Stomach smooth muscle (tissue), 2 donors: Measurements from ENCODE around the gene KCNJ6.

Experiments used
- H3K27ac ChIP-seq: one replicate; pipeline ENCODE4 v1.7.0; 2013; ENCODE audit warnings: mild to moderate bottlenecking, low read length, inconsistent platforms
- H3K27me3 ChIP-seq, 2 donors: one replicate each; pipeline ENCODE4 v1.7.0; 2013; ENCODE audit warnings: low read length in 2 of 2; ENCODE audit not compliant: insufficient read depth in 2 of 2, control insufficient read depth in 1 of 2
- H3K36me3 ChIP-seq, 2 donors: one replicate each; pipeline ENCODE4 v1.7.0; 2013; ENCODE audit warnings: low read length in 2 of 2; ENCODE audit not compliant: control insufficient read depth in 2 of 2, insufficient read depth in 2 of 2
- H3K4me1 ChIP-seq: one replicate; pipeline ENCODE4 v1.7.0; 2013; ENCODE audit warnings: low read length; ENCODE audit not compliant: control insufficient read depth, insufficient read depth
- H3K4me3 ChIP-seq, 2 donors: one replicate each; pipeline ENCODE4 v1.7.0; 2013; ENCODE audit warnings: low read length in 2 of 2
- H3K9ac ChIP-seq, 2 donors: one replicate each; pipeline ENCODE4 v1.7.0; 2013; ENCODE audit warnings: low read length in 2 of 2, mild to moderate bottlenecking in 1 of 2
- H3K9me3 ChIP-seq, 2 donors: one replicate each; pipeline ENCODE4 v1.7.0; 2013; ENCODE audit warnings: low read length in 2 of 2; ENCODE audit not compliant: control insufficient read depth in 2 of 2
- donor health status: healthy.
- donor health status: Pancreatic carcinoma.

Gene KCNJ6

GRCh38 chr21:37866027-37866426, 50.2 kb downstream of the KCNJ6 start:
- Histone ChIP-seq H3K36me3 (no peaks in the 10 kb centered on the region), H3K9ac (no peak overlapping the region), H3K4me1 (no peaks in the 10 kb centered on the region), H3K27ac (no peak overlapping the region), H3K27me3 (peaks cover 0 to 3% of the 10 kb centered on the region in 2 donors), H3K4me3 (no peak overlapping the region), H3K9me3 (no peaks in the 10 kb centered on the region)

- Histone ChIP-seq H3K9me3 (no peaks in the 10 kb centered on the region), H3K9ac (no peak overlapping the region)
Measured at GRCh38 chr21:37865156-37865555, 51.1 kb downstream of the KCNJ6 start.

GRCh38 chr21:37863842-37864241, 52.4 kb downstream of the KCNJ6 start:
- no peak overlapping the region for H3K9ac ChIP-seq

More at GRCh38 chr21:37865156-37865555, 51.1 kb downstream of the KCNJ6 start:
- H3K4me1 ChIP-seq = no peaks in the 10 kb centered on the region
- no peak overlapping the region for H3K27ac ChIP-seq
- H3K36me3 ChIP-seq = no peaks in the 10 kb centered on the region
- H3K4me3 ChIP-seq = no peak overlapping the region
- H3K27me3 ChIP-seq = peaks cover 0 to 3% of the 10 kb centered on the region in 2 donors

GRCh38 chr21:37862536-37862935, 53.7 kb downstream of the KCNJ6 start:
- Histone ChIP-seq H3K27ac (no peak overlapping the region), H3K9me3 (peaks cover 0 to under 1% of the 10 kb centered on the region in 2 donors)

More at GRCh38 chr21:37863842-37864241, 52.4 kb downstream of the KCNJ6 start:
- no peak overlapping the region for H3K27ac ChIP-seq
- H3K9me3 ChIP-seq = no peaks in the 10 kb centered on the region
- no peaks in the 10 kb centered on the region for H3K4me1 ChIP-seq
- H3K27me3 ChIP-seq = peaks cover 0 to 3% of the 10 kb centered on the region in 2 donors
- H3K36me3 ChIP-seq = no peaks in the 10 kb centered on the region
- no peak overlapping the region for H3K4me3 ChIP-seq

GRCh38 chr21:37861561-37861960, 54.7 kb downstream of the KCNJ6 start:
- Histone ChIP-seq H3K9ac (no peak overlapping the region), H3K27ac (no peak overlapping the region), H3K4me3 (no peak overlapping the region), H3K9me3 (peaks cover 0 to 6% of the 10 kb centered on the region in 2 donors), H3K36me3 (no peaks in the 10 kb centered on the region), H3K4me1 (no peaks in the 10 kb centered on the region), H3K27me3 (no peaks in the 10 kb centered on the region)

More at GRCh38 chr21:37862536-37862935, 53.7 kb downstream of the KCNJ6 start:
- H3K9ac ChIP-seq = no peak overlapping the region
- no peaks in the 10 kb centered on the region for H3K27me3 ChIP-seq
- no peak overlapping the region for H3K4me3 ChIP-seq
- no peaks in the 10 kb centered on the region for H3K4me1 ChIP-seq
- no peaks in the 10 kb centered on the region for H3K36me3 ChIP-seq

- H3K36me3 ChIP-seq = no peaks in the 10 kb centered on the region
- peaks cover 0 to 10% of the 10 kb centered on the region in 2 donors for H3K9me3 ChIP-seq
- no peak overlapping the region for H3K27ac ChIP-seq
Measured at GRCh38 chr21:37860416-37860815, 55.8 kb downstream of the KCNJ6 start.

GRCh38 chr21:37855647-37856625, 60.3 kb downstream of the KCNJ6 start:
- H3K4me3 ChIP-seq = no peak overlapping the region
- H3K9ac ChIP-seq = no peak overlapping the region
- no peaks in the 10 kb centered on the region for H3K4me1 ChIP-seq
- H3K27ac ChIP-seq = no peak overlapping the region
- no peaks in the 10 kb centered on the region for H3K36me3 ChIP-seq
- peaks cover 4 to 10% of the 10 kb centered on the region in 2 donors for H3K9me3 ChIP-seq
- H3K27me3 ChIP-seq = peaks cover 0 to 2% of the 10 kb centered on the region in 2 donors

More at GRCh38 chr21:37860416-37860815, 55.8 kb downstream of the KCNJ6 start:
- H3K27me3 ChIP-seq = no peaks in the 10 kb centered on the region
- H3K4me1 ChIP-seq = no peaks in the 10 kb centered on the region
- H3K4me3 ChIP-seq = no peak overlapping the region
- H3K9ac ChIP-seq = no peak overlapping the region

GRCh38 chr21:37855271-37855646, 61.0 kb downstream of the KCNJ6 start:
- H3K27me3 ChIP-seq = peaks cover 0 to 3% of the 10 kb centered on the region in 2 donors
- no peaks in the 10 kb centered on the region for H3K36me3 ChIP-seq
- H3K4me3 ChIP-seq = no peak overlapping the region
- H3K4me1 ChIP-seq = no peaks in the 10 kb centered on the region
- no peak overlapping the region for H3K9ac ChIP-seq
- H3K27ac ChIP-seq = no peak overlapping the region
- H3K9me3 ChIP-seq = peaks cover 4 to 10% of the 10 kb centered on the region in 2 donors

- Histone ChIP-seq H3K4me1 (no peaks in the 10 kb centered on the region), H3K9ac (no peak overlapping the region)
Measured at GRCh38 chr21:37849506-37850102, 66.7 kb downstream of the KCNJ6 start.

GRCh38 chr21:37848721-37849490, 67.4 kb downstream of the KCNJ6 start:
- H3K27ac ChIP-seq = no peak overlapping the region
- H3K27me3 ChIP-seq = peaks cover 0 to 3% of the 10 kb centered on the region in 2 donors
- peaks cover 0 to 4% of the 10 kb centered on the region in 2 donors for H3K9me3 ChIP-seq
- H3K36me3 ChIP-seq = no peaks in the 10 kb centered on the region
- H3K4me3 ChIP-seq = no peak overlapping the region
- H3K9ac ChIP-seq = no peak overlapping the region
- H3K4me1 ChIP-seq = no peaks in the 10 kb centered on the region

More at GRCh38 chr21:37849506-37850102, 66.7 kb downstream of the KCNJ6 start:
- Histone ChIP-seq H3K9me3 (peaks cover 0 to 4% of the 10 kb centered on the region in 2 donors), H3K4me3 (no peak overlapping the region), H3K27me3 (peaks cover 0 to 3% of the 10 kb centered on the region in 2 donors), H3K27ac (no peak overlapping the region), H3K36me3 (no peaks in the 10 kb centered on the region)
